Natural killer cell treated with Interleukin-12 subunit alpha and Interleukin-12 subunit beta and Interleukin-15 and Interleukin-18, amount 100 ng/mL, for 72 hours (primary cell): ENCODE data around the gene ADGRL3. TPM values are rescaled to one million over a fixed set of nuclear protein-coding genes. Genes with fewer than 3 reads are reported as not detected.
"Not testable (repeated sequence)": the region's sequence is repeated elsewhere in the genome, so short reads cannot be mapped to it uniquely, and the experiment has no call there.

Experiments used
- ATAC-seq, 2 donors: fragments of 150-1000 bp; cut with Tn5 transposase in 1 of 2; sonication (Bioruptor Pico), chemical (Tn5 transposase) in 1 of 2; 2 replicates each; pipeline ENCODE4 v1.10.0; 2021
- DNase-seq: peaks from one replicate; pipeline ENCODE4 v3.0.0; 2022; ENCODE audit warnings: low spot score
- H3K27ac Mint-ChIP-seq, 2 donors: 1 replicate in 1 of 2; 2 replicates in 1 of 2; pipeline ENCODE4 v1.8.0; 2022; ENCODE audit warnings: mixed read lengths in 2 of 2, mild to moderate bottlenecking in 1 of 2, moderate library complexity in 1 of 2
- H3K27me3 Mint-ChIP-seq, 2 donors: 1 replicate in 1 of 2; 2 replicates in 1 of 2; pipeline ENCODE4 v1.8.0; 2022; ENCODE audit warnings: mixed read lengths in 2 of 2
- H3K36me3 Mint-ChIP-seq: one replicate; pipeline ENCODE4 v1.8.0; 2022; ENCODE audit warnings: mixed read lengths
- H3K4me1 Mint-ChIP-seq, 2 donors: 1 replicate in 1 of 2; 2 replicates in 1 of 2; pipeline ENCODE4 v1.8.0; 2022; ENCODE audit warnings: low read depth in 2 of 2, mixed read lengths in 2 of 2, mild to moderate bottlenecking in 1 of 2
- H3K4me3 Mint-ChIP-seq: one replicate; pipeline ENCODE4 v1.8.0; 2022; ENCODE audit warnings: mixed read lengths
- H3K9me3 Mint-ChIP-seq: 2 replicates; pipeline ENCODE4 v1.8.0; 2022; ENCODE audit warnings: mixed read lengths
- total RNA-seq, 2 donors: library from RNA; stranded (reverse); gene quantifications; one replicate each; pipeline ENCODE4 v1.2.3, GENCODE V29; 2022

Gene ADGRL3
- total RNA-seq, 2 donors from 2014 or later = not detected

DNA sequence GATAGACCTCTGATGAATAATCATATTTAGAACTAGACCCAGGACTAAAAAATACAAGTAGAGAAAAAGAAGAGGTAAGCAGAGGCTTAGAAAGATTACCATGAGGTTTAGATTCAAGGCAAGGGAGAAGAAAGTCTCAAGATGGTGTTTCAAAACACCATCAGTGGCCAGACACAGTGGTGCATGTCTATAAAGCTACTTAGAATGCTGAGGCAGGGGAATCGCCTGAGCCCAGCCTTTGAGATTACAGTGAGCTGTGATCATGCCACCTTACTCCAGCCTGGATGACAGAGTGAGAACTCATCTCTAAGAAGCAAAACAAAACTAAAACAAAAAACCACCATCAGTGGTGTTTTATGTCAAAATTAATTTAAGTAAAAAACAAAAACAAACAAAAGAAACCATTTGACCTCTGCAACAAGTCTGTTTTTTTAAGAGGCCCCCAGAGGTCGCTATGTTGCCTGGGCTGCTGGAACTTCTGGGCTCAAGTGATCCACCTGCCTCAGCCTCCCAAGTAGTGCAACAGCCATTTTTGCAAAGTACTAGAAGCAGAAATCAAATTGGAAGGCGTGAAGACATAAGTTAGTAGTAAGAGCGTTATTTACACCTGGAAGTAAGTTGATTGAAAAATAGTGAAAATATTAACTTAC, 784.3 kb downstream of the ADGRL3 start:
- Mint-ChIP-seq H3K4me1 (no peaks in the 10 kb centered on the region), H3K4me3 (no peak overlapping the region), H3K27ac (no peak overlapping the region), H3K27me3 (no peaks in the 10 kb centered on the region), H3K9me3 (peaks cover 8% of the 10 kb centered on the region), H3K36me3 (peaks cover 4% of the 10 kb centered on the region)
- DNase-seq = no peak
- ATAC-seq = no peak

DNA sequence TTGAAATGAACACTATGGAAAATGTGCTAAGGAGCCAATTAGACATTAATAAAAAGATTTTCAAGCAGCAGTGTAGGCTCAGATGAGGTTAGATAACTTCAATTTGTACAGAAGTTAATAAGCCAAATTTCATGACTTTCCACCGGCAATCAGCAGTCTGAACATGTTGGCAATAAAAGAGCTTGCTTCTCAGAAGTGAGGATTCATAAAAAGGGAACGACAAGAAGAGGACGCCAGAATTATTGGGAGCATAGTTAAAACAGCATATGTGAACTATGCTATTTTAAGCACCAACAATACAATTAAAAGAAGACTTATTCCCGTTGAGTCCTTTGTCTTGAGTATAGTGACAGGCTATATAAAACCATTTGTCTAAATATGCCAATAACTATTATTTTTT, 785.3 kb downstream of the ADGRL3 start:
- no peak for DNase-seq
- no peak overlapping the region for H3K4me3 Mint-ChIP-seq

GRCh38 chr4:61986929-61987328, 786.8 kb downstream of the ADGRL3 start:
- not testable (repeated sequence) for H3K36me3 Mint-ChIP-seq, ATAC-seq, H3K4me3 Mint-ChIP-seq, H3K27ac Mint-ChIP-seq, H3K27me3 Mint-ChIP-seq, H3K4me1 Mint-ChIP-seq, DNase-seq
- H3K9me3 Mint-ChIP-seq = peaks cover 12% of the 10 kb centered on the region

More for the DNA sequence above, 785.3 kb downstream of the ADGRL3 start:
- ATAC-seq = no peak
- no peaks in the 10 kb centered on the region for H3K27me3 Mint-ChIP-seq
- no peak overlapping the region for H3K27ac Mint-ChIP-seq
- H3K4me1 Mint-ChIP-seq = no peaks in the 10 kb centered on the region
- H3K9me3 Mint-ChIP-seq = peaks cover 8% of the 10 kb centered on the region
- peaks cover 4% of the 10 kb centered on the region for H3K36me3 Mint-ChIP-seq

DNA sequence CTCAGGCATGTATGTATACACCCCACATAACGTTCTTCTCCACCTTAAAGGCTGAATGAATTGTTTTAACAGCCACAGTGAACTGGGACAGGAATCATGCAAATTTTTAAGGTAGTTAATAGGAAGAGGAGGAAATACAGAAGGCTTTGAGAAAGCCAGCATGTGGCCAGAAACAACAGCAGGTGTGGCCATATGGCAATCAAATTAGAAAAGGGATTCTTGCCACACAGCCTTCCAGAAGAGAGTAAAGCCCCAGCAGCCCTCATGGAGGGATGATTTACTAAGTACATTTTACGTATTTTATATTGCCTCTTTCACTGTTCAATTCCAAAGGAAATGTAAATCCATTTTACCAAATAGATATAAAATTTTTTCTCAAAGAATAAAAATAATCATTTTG, 792.2 kb downstream of the ADGRL3 start:
- Mint-ChIP-seq H3K4me3 (no peak overlapping the region), H3K9me3 (peaks cover 10% of the 10 kb centered on the region), H3K4me1 (no peaks in the 10 kb centered on the region), H3K27ac (no peak overlapping the region), H3K27me3 (no peaks in the 10 kb centered on the region), H3K36me3 (peaks cover 4% of the 10 kb centered on the region)
- DNase-seq (no peak), ATAC-seq (no peak)

DNA sequence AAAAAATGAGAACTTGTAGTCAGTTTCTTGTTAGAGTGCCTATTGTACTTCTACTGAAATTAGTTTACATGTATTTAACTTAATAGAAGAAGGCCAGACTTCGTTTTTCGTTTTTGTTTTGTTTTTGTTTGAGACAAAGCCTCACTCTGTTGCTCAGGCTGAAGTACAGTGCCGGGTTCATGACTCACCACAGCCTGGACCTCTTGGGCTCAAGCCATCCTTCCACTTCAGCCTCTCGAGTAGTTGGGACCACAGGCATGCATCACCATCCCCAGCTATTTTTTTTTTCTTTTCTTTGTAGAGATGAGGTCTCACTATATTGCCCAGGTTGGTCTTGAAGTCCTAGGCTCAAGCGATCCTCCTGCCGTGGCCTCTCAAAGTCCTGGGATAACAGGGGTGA, 793.9 kb downstream of the ADGRL3 start:
- Mint-ChIP-seq H3K4me3 (no peak overlapping the region), H3K27ac (no peak overlapping the region), H3K4me1 (no peaks in the 10 kb centered on the region), H3K36me3 (peaks cover 4% of the 10 kb centered on the region), H3K27me3 (no peaks in the 10 kb centered on the region), H3K9me3 (peaks cover 10% of the 10 kb centered on the region)
- no peak for ATAC-seq
- no peak for DNase-seq

DNA sequence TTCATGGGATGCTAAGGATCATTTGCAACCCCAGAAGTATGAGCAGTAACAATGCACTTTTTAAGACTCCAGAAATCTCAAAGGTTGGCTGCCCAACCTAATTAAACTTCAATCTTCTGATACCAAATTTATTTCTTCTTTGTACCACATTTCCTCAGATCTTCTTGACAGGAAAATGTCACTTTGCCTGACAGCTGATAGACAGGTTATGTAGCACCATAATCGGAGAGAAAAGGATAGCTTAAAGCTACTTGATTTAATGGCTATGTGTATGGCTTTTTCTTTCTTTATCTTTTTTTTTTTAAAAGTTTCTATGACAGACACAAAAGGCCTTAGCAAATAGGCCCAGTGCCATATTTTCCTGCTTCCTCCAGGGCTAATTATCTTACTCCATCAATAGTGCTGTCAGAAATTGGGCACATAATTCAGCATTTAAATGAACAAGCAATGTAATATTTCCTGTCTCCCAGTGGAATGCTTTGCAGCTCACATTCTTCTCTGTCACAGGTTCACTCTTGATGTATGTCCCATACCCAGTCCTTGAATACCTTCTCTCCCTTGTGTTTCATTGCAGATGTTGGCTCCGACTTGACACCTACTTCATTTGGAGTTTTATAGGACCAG, 795.7 kb downstream of the ADGRL3 start:
- no peak for ATAC-seq
- Mint-ChIP-seq H3K9me3 (peaks cover 10% of the 10 kb centered on the region), H3K27ac (no peak overlapping the region), H3K27me3 (no peaks in the 10 kb centered on the region), H3K36me3 (peaks cover 4% of the 10 kb centered on the region), H3K4me1 (no peaks in the 10 kb centered on the region), H3K4me3 (no peak overlapping the region)
- DNase-seq = no peak

DNA sequence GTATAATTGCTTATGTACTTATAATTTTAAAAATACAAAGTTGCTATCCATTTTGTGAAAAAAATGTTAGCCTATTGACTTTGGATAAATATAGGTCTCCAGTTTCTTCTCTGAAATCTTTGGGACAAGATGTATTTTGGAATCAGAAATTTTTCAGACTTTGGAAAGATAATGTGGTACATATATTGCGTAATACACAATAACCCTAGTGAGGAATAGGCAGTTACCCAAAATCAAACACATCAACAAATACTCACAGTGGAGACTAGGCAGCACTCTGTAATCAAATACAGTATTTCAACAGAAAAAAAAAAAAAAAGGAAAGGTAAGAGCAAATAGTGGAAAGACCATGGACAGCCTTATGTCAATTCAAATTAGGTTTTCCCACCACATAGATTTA, 796.8 kb downstream of the ADGRL3 start:
- peaks cover 4% of the 10 kb centered on the region for H3K36me3 Mint-ChIP-seq
- no peaks in the 10 kb centered on the region for H3K4me1 Mint-ChIP-seq
- ATAC-seq (no peak), DNase-seq (no peak)
- H3K27me3 Mint-ChIP-seq = no peaks in the 10 kb centered on the region
- peaks cover 8% of the 10 kb centered on the region for H3K9me3 Mint-ChIP-seq
- H3K4me3 Mint-ChIP-seq = no peak overlapping the region
- no peak overlapping the region for H3K27ac Mint-ChIP-seq

- Mint-ChIP-seq H3K4me1 (no peaks in the 10 kb centered on the region), H3K36me3 (peaks cover 4% of the 10 kb centered on the region), H3K27me3 (no peaks in the 10 kb centered on the region), H3K27ac (no peak overlapping the region), H3K4me3 (no peak overlapping the region), H3K9me3 (peaks cover 8% of the 10 kb centered on the region)
- DNase-seq (no peak), ATAC-seq (no peak)
Observed at GRCh38 chr4:61997831-61998230, 797.7 kb downstream of the ADGRL3 start.

DNA sequence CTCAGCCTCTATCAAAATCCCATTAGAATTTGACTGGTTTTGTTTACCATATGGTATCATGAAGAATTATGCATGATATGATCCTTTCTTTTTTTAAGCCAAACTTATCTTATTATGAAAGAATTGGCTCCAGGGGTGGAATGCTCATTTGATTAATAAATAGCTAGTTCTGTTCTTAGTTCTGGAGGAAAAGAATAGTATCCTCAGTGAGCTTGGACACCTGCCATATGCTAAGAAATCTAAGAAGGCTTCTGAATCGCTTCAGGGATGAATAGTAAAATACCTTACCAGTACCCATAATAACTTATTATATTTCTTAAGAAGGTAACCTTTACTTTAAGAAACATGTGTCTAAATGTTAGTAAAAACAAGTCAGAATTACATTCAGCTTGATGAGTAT, 803.6 kb downstream of the ADGRL3 start:
- Mint-ChIP-seq H3K4me3 (no peak overlapping the region), H3K9me3 (peaks cover 9% of the 10 kb centered on the region), H3K4me1 (no peaks in the 10 kb centered on the region), H3K27me3 (no peaks in the 10 kb centered on the region), H3K27ac (no peak overlapping the region), H3K36me3 (no peaks in the 10 kb centered on the region)
- no peak for ATAC-seq
- DNase-seq = no peak

DNA sequence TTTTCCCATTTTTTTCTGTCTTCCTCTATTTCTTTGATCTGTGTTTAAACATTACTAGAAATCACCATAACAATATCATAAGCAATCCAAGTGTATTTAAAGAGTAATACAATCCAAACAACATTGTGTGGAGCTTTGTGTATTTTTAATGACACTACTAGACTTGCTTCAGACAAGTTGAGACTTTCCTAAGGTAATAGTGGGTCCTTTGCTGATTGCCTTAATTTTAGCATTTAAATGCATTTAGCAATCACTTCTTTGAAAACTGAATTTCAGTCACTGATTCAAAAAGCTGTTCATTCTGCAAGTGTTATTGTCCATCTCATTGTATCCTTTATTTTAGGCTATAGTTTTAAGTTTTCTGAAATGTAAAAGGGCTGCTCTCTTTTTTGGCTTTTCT, 804.8 kb downstream of the ADGRL3 start:
- no peaks in the 10 kb centered on the region for H3K27me3 Mint-ChIP-seq
- peaks cover 9% of the 10 kb centered on the region for H3K9me3 Mint-ChIP-seq
- H3K4me1 Mint-ChIP-seq = no peaks in the 10 kb centered on the region
- H3K4me3 Mint-ChIP-seq = no peak overlapping the region
- no peak for DNase-seq
- no peaks in the 10 kb centered on the region for H3K36me3 Mint-ChIP-seq
- no peak overlapping the region for H3K27ac Mint-ChIP-seq
- ATAC-seq = no peak

- peaks cover 11% of the 10 kb centered on the region for H3K9me3 Mint-ChIP-seq
- no peak overlapping the region for H3K27ac Mint-ChIP-seq
- ATAC-seq (no peak), DNase-seq (no peak)
- H3K4me3 Mint-ChIP-seq = no peak overlapping the region
- no peaks in the 10 kb centered on the region for H3K27me3 Mint-ChIP-seq
- no peaks in the 10 kb centered on the region for H3K4me1 Mint-ChIP-seq
- no peaks in the 10 kb centered on the region for H3K36me3 Mint-ChIP-seq
Observed at GRCh38 chr4:62006108-62006507, 806.0 kb downstream of the ADGRL3 start.

DNA sequence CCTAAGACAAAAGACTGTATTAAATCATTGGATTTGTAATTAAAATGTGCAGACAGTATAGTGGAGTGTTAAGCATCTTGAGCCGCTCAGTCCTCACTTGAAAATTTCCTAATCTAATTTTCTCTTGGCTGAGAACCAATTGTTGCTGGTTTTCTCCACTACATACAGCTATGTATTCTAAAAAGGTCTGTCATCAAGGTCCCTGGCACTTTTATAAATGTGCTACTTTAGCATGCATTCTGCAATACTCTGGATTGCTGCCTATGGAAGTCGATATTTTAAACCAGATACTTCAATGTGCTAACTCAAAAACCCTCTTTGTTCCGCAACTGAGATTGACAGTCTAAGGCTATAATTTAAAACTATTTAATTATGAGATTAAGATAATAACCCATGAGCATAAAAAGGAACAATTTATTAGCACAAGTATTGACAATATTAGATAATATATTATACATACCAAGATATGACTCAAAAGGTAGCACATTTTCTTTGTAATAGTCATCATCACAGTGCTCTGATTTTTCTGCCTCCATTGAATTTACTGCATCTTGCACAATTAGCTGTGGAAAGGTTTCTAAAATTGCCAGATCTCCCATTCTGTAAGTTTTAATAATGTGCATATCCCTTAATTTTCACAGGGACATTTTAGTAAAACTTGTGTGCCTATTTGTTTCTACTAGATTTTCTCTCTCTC, 815.1 kb downstream of the ADGRL3 start:
- Mint-ChIP-seq H3K4me3 (no peak overlapping the region), H3K4me1 (no peaks in the 10 kb centered on the region), H3K9me3 (peaks cover 26% of the 10 kb centered on the region), H3K27ac (no peak overlapping the region), H3K36me3 (peaks cover 6% of the 10 kb centered on the region), H3K27me3 (no peaks in the 10 kb centered on the region)
- DNase-seq (no peak), ATAC-seq (no peak)

GRCh38 chr4:62018537-62018936, 818.4 kb downstream of the ADGRL3 start:
- H3K27me3 Mint-ChIP-seq = no peaks in the 10 kb centered on the region
- ATAC-seq = no peak

GRCh38 chr4:62023633-62024032, 823.5 kb downstream of the ADGRL3 start:
- Mint-ChIP-seq H3K27ac (no peak overlapping the region), H3K9me3 (peaks cover 8% of the 10 kb centered on the region), H3K4me3 (no peak overlapping the region), H3K4me1 (no peaks in the 10 kb centered on the region), H3K36me3 (no peaks in the 10 kb centered on the region), H3K27me3 (no peaks in the 10 kb centered on the region)
- ATAC-seq = no peak
- no peak for DNase-seq

More at GRCh38 chr4:62018537-62018936, 818.4 kb downstream of the ADGRL3 start:
- no peaks in the 10 kb centered on the region for H3K4me1 Mint-ChIP-seq
- H3K9me3 Mint-ChIP-seq = peaks cover 22% of the 10 kb centered on the region
- H3K36me3 Mint-ChIP-seq = peaks cover 6% of the 10 kb centered on the region
- no peak for DNase-seq
- no peak overlapping the region for H3K4me3 Mint-ChIP-seq
- H3K27ac Mint-ChIP-seq = no peak overlapping the region
